Activated CD4-positive, alpha-beta T cell treated with anti-CD3 and anti-CD28 coated beads, Interleukin-2, amount 10 ng/mL, durations not matched to agents 24 days and 14 days (primary cell): ENCODE data around the gene PTK6. TPM values are rescaled to one million over a fixed set of nuclear protein-coding genes. Genes with fewer than 3 reads are reported as not detected.

Experiments used
- DNase-seq: peaks from one replicate; pipeline ENCODE4 v3.0.0; 2022
- H3K27ac Mint-ChIP-seq: one replicate; pipeline ENCODE4 v1.8.0; 2022; ENCODE audit warnings: mild to moderate bottlenecking, mixed read lengths
- H3K27me3 Mint-ChIP-seq: one replicate; pipeline ENCODE4 v1.8.0; 2022; ENCODE audit warnings: mixed read lengths
- H3K36me3 Mint-ChIP-seq: one replicate; pipeline ENCODE4 v1.8.0; 2022; ENCODE audit warnings: low read depth, mild to moderate bottlenecking, mixed read lengths
- H3K4me1 Mint-ChIP-seq: one replicate; pipeline ENCODE4 v1.8.0; 2021; ENCODE audit warnings: mixed read lengths
- H3K4me3 Mint-ChIP-seq: one replicate; pipeline ENCODE4 v1.8.0; 2022; ENCODE audit warnings: mild to moderate bottlenecking, moderate library complexity, mixed read lengths
- H3K9me3 Mint-ChIP-seq: one replicate; pipeline ENCODE4 v1.8.0; 2021; ENCODE audit warnings: mixed read lengths
- intact Hi-C: fragments of 100-400 bp; cut with micrococcal nuclease; formaldehyde crosslinking; loops from one replicate; pipeline ENCODE4 v1.15.1; 2023
- total RNA-seq: library from RNA; stranded (reverse); gene quantifications from 2 replicates; pipeline ENCODE4 v1.2.3, GENCODE V29; 2022

PTK6 gene
- 0.19 and 0.35 TPM in 2 replicates for total RNA-seq

DNA sequence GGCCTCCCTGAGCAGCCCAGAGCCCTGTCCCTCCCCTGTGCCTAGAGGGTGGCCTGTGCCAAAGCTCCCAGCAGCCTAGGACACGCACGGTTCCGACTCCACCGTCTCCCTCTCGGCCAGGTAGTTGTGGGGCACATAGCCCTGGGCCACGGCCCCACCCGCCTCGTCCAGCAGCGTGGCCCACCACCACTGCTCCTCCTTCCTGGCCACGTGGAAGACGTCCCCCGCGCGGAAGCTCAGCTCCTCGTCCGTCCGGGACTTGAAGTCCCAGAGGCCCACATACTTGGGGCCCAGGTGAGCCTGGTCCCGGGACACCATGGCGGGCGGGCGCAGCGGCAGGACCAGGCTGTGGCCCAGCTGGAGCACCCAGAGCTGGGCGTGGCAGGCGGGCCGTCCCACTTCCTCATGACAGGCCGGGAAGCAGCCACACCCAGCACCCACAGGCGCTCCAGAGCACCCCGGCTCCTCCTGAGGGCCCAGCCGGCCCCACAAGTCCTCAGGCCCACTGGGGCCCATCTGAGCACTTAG is at the start of gene PTK6:
TSS of gene PTK6 (minus strand) at position 380 of the 528 bp plus-strand sequence. CDS start at position 318, 62 bp downstream.
- H3K36me3 Mint-ChIP-seq, result no peaks in the 10 kb centered on the region
- DNase-seq, result peak; percentile 83
- intact Hi-C loops, result loop anchor here (1.0 to 5.0 kb wide), 8 partner anchors 16 to 525 kb away; partner anchors contain the start of genes ARFRP1, C20orf204, GMEB2 and PPDPF
- no peaks in the 10 kb centered on the region for H3K27me3 Mint-ChIP-seq
- no peaks in the 10 kb centered on the region for H3K9me3 Mint-ChIP-seq
- H3K27ac Mint-ChIP-seq, result peak within 1 kb of the TSS; percentile 91
- H3K4me1 Mint-ChIP-seq, result peaks cover 12% of the 10 kb centered on the region
- H3K4me3 Mint-ChIP-seq, result peak within 1 kb of the TSS; percentile 83

DNA sequence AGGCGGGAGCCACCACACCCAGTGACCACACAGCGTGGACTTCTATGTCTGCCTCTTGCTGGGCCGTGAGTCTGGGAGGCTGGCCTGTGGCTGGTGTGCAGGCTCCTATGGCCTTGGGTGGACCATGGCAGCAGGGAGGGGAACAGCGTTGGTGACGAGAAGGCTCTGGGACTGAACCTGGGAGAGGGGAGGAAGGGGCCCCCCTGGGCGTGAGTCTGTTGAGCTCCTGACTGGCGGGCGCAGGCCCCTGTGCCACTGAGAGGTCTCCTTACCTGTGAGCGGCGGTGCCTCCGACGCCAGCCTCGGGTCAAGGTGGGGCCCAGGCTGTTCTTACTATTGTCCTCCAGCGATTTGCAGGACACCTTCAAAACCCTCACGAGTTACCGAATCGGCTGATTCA is 49.6 kb upstream of the PTK6 start:
- Mint-ChIP-seq H3K4me1 (peaks cover 4% of the 10 kb centered on the region), H3K36me3 (peaks cover 22% of the 10 kb centered on the region), H3K4me3 (no peak overlapping the region), H3K9me3 (no peaks in the 10 kb centered on the region), H3K27me3 (peaks cover 3% of the 10 kb centered on the region), H3K27ac (no peak overlapping the region)
- intact Hi-C loops, result no loop called here
- DNase-seq, result no peak

DNA sequence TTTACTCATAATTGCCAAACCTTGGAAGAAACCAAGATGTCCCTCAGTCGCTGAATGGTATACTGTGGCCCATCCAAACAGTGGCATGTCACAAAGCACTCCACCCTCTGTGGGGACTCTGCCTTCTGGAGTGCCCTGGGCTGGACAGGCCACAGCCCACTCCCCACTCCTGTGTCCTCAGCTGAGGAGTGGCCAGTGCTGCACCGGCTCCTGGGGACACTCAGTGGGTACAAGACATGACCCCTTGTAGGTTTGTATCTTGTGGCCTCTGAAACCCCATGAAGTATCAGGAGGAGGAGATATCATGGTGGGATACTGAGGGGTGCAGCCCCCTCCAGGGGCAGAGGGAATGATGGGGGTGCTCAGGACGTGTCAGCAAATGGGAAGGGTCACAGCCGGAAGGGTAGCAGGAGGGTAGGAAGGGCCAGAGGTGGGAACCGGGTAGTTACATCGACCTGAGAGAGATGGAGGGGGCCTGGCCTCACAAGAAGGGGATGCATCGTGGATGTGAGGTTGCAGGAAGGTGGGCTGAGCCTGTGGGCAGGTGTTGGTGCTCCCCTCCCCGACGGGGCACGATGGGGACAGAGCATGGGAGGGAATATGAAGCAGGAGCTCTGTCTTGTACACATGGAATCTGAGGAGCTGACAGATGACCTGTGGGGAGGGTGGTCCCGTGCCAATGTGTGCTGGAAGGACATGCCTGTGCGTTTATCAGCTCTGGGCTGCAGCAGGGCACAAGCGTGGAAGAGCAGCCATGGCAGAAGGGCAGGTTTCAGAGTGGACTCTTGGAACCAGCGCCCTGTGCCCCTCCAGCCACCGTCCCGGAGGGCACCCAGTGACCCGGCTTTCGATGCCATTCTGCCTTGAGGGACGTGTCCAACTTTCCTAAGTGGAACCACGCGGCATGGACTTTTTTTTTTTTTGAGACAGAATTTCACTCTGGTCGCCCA is 48.7 kb upstream of the PTK6 start:
- Mint-ChIP-seq H3K36me3 (peaks cover 19% of the 10 kb centered on the region), H3K4me1 (peaks cover 4% of the 10 kb centered on the region), H3K27ac (no peak overlapping the region), H3K27me3 (peaks cover 3% of the 10 kb centered on the region), H3K9me3 (no peaks in the 10 kb centered on the region), H3K4me3 (no peak overlapping the region)
- DNase-seq, result no peak
- intact Hi-C loops, result no loop called here

DNA sequence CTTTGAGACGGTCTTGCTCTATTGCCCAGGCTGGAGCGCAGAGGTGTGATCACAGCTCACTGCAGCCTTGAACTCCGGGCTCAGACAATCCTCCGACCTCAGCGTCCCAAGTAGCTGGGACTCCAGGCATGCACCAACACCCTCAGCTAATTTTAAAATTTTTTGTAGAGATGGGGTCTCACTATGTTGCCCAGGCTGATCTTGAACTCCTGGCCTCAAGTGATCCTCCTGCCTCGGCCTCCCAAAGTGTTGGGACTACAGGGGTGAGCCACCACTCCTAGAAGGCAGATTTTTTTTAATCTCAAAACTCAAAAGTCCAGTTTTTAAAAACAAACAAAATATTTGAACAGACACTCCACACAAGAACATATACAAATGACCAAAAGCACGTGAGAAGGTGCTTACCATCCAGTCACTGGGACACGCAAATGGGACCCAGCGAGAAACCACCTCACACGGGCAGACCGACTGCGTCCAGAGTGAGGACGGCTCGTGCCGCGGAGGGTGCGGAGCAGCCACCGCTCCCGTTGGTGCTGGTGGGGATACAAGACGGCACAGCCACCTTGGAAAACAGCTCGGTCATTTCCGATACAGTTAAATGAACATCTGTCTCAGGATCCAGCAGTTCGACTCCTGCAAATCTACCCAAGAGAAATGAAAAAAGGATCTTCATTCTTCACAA is 45.3 kb upstream of the PTK6 start:
- intact Hi-C loops, result no loop called here
- no peaks in the 10 kb centered on the region for H3K4me1 Mint-ChIP-seq

DNA sequence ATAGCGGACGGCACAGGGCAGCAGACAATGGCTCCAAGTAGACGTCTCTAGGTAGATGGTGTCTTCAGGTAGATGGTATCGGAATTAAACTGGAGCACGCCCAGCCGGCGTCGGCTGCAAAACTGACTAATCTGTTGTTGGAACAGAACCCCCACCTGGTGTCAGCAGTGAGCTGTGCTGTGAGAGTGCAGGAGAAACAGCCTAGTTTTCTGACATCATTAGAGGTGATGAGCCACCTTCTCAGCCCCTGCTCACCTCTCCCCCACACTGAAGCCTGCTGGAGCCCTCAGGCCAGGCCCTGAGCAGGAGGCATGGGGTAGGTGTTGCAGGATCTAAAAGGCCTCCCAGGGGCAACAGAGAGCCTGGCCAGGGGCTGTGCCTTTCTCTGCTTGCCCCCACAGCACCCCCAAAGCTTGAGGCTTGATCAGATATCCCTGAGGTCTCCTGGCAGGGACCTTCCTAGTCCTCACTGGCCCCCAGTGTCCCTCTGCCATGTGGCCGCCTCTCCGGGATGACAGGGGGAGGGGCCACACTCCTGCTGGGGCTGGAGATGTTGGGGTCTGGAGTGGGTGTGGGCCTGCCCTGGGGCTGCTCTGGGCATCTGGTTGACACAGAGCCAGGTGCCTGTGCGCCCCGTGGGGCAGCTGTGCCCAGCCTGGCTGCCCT is 43.8 kb upstream of the PTK6 start:
- H3K4me3 Mint-ChIP-seq, result no peak overlapping the region
- intact Hi-C loops, result no loop called here
- H3K4me1 Mint-ChIP-seq, result no peaks in the 10 kb centered on the region
- no peaks in the 10 kb centered on the region for H3K9me3 Mint-ChIP-seq
- peak; percentile 91 for DNase-seq
- no peak overlapping the region for H3K27ac Mint-ChIP-seq
- H3K36me3 Mint-ChIP-seq, result no peaks in the 10 kb centered on the region
- H3K27me3 Mint-ChIP-seq, result peaks cover 15% of the 10 kb centered on the region

More for the DNA sequence above, 45.3 kb upstream of the PTK6 start:
- Mint-ChIP-seq H3K4me3 (no peak overlapping the region), H3K9me3 (no peaks in the 10 kb centered on the region), H3K27me3 (peaks cover 9% of the 10 kb centered on the region), H3K36me3 (no peaks in the 10 kb centered on the region), H3K27ac (no peak overlapping the region)
- DNase-seq, result no peak

DNA sequence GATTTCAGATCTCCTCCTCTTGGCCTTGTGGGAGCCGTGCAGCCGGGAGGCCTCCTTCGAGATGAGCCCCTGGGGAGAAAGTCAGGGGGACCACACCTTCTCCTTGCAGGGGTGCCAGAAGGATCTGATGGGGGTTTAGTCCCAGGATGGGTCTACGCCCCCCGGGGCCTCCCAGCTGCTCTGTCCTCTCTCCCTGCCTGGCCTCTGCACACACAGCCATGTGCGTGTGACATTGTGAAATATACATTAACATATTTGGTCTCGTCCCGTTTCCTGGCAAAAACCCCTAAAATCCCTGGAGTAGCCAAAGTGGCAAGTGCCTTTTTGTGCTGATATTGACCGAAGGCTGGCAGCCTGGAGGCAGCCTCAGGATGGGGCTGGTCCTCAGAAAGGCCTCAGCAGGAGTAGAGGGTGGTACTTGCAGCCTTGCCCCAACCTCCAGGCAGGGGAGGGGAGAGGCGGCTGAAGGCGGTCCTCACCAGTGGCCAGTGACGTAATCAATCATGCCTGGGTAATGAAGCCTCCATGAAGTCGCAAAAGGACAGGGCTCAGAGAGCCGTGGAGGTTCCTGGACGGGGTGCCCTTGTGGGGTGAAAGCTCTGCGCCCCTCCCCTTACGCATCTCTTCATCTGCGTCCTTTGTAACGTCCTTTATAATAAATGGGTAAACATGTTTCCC is 42.0 kb upstream of the PTK6 start:
- Mint-ChIP-seq H3K36me3 (no peaks in the 10 kb centered on the region), H3K9me3 (no peaks in the 10 kb centered on the region), H3K27me3 (peaks cover 17% of the 10 kb centered on the region), H3K27ac (no peak overlapping the region), H3K4me3 (no peak overlapping the region), H3K4me1 (no peaks in the 10 kb centered on the region)
- DNase-seq, result no peak
- intact Hi-C loops, result no loop called here

DNA sequence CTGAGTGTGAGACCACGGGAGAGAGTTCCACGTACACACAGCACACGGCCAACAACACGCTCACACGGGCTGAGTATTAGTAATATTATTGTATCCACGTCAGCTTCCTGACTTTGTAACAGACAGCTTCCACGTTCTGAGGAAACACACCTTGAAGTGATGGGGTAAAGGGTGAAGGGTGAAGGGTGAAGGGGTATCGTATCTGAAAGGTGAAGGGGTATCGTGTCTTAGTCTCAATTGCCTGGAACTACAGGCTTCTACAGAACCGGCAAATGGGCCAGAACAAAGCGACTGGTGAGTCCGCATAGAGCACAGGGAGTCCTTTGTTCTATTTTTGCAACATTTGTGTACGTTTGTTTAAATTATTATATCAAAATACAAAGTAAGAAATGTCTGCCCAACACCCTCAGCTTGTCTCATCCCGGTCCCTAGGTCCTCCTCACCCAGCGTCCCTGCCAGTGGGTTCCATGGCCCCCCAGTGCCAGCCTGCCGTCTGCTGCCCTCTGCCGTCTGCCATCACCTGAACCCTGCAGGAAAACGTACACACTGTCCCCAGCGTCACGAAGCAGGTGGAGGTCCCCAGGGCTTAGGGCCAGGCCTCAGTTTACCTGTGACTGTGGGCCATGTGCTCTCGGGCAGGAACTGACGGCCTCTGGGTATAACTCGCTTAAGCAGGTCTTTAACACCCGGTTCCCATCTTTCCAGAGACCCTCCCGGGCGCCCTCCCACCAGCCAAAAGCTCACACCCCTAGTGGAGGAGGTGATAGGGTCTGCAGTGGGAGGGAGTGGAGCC is 41.2 kb upstream of the PTK6 start:
- intact Hi-C loops, result no loop called here
- Mint-ChIP-seq H3K9me3 (no peaks in the 10 kb centered on the region), H3K4me1 (no peaks in the 10 kb centered on the region), H3K27ac (no peak overlapping the region), H3K4me3 (no peak overlapping the region), H3K27me3 (peaks cover 14% of the 10 kb centered on the region), H3K36me3 (no peaks in the 10 kb centered on the region)
- no peak for DNase-seq

DNA sequence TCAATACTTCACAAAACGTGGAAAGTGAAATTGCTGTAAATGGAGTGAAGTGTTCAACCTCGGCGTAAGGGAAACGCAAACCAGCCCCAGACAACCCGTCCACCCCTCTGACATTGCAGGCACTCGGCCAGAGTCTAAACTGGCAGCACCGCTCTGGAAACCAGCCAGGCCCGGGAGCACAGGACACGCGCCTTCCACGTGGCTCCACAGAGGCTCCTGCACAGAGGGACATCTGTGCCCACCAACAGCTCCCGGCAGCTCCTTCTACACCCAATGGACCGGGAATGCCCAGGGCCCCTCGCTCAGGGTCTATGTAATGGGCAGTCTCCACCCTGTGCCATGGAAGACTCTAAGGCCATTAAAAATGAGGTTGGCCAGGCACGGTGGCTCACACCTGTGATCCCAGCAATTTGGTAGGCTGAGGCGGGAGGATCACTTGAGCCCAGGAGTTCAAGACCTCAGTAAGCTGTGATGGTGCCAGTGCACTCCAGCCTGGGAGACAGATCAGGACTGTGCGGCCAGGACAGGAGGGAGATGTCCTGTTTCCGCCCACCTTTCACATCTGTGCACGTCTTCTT is 40.2 kb upstream of the PTK6 start:
- no peak for DNase-seq
- H3K36me3 Mint-ChIP-seq, result no peaks in the 10 kb centered on the region
- H3K4me3 Mint-ChIP-seq, result no peak overlapping the region
- intact Hi-C loops, result no loop called here
- H3K4me1 Mint-ChIP-seq, result no peaks in the 10 kb centered on the region
- H3K27me3 Mint-ChIP-seq, result peaks cover 14% of the 10 kb centered on the region
- H3K27ac Mint-ChIP-seq, result no peak overlapping the region
- H3K9me3 Mint-ChIP-seq, result no peaks in the 10 kb centered on the region

DNA sequence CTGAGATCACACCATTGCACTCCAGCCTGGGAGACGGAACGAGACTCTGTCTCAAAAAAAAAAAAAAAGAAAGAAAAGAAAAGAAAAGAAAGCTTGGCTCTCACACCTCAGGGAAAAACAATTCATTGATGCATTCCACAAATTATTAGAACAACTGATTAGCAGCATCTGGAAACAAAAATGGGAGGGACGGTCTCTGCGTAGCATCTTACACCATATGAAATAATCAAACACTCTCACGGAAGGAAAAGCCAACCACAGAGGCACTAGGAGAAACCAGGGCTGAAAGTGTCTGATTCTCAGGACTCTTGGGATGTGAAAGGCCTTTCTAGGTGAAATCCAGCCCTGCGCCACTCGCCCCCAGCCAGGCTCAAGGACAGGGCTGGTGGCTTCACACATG is 39.1 kb upstream of the PTK6 start:
- no peak overlapping the region for H3K27ac Mint-ChIP-seq

DNA sequence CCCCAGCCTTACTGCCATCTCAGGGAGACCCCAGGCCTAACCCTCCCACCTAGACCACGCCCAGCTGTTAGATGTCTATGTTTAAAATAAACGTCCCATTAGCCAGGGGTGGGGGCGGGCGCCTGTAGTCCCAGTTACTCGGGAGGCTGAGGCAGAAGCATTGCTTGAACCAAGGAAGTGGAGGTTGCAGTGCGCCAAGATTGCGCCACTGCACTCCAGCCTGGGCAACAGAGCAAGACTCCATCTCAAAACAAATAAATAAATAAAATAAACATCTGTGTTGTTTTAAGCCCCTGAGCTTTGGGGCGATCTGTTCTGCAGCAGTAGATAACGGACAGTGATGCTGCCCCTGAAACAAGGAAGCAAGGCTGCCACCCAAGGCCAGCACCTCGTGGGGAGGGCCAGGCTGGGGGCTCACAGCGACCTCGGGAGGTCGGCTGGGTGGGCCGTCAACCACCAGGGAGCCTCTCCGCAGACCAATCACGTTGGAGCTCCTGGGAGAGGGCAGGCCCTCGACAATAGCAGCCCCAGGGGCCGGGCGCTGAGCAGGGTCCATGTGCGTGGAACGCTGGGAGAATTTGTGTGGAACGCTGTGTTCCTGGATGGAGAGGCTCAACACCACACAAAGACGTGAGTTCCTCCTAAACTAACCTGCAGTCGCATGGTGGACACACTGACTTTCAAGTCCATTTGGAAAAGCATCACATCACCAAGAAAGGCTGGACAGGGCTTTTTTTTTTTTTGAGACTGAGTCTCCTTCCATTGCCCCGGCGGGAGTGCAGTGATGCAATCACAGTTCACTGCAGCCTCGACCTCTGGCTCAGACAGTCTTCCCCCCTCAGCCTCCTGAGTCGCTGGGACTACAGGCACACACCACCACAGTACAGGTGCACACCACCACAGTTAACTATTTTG is 37.9 kb upstream of the PTK6 start:
- no peaks in the 10 kb centered on the region for H3K36me3 Mint-ChIP-seq
- no peak overlapping the region for H3K27ac Mint-ChIP-seq
- H3K4me3 Mint-ChIP-seq, result peak overlapping the region; percentile 86
- intact Hi-C loops, result loop anchor here (5.0 kb wide), 1 partner anchor 52 kb away; the partner anchor contains the start of gene GMEB2
- H3K9me3 Mint-ChIP-seq, result no peaks in the 10 kb centered on the region
- DNase-seq, result no peak
- peaks cover 11% of the 10 kb centered on the region for H3K27me3 Mint-ChIP-seq
- no peaks in the 10 kb centered on the region for H3K4me1 Mint-ChIP-seq

More for the DNA sequence above, 39.1 kb upstream of the PTK6 start:
- Mint-ChIP-seq H3K9me3 (no peaks in the 10 kb centered on the region), H3K4me3 (peak overlapping the region; percentile 6), H3K36me3 (no peaks in the 10 kb centered on the region), H3K4me1 (no peaks in the 10 kb centered on the region), H3K27me3 (peaks cover 14% of the 10 kb centered on the region)
- intact Hi-C loops, result no loop called here
- no peak for DNase-seq

DNA sequence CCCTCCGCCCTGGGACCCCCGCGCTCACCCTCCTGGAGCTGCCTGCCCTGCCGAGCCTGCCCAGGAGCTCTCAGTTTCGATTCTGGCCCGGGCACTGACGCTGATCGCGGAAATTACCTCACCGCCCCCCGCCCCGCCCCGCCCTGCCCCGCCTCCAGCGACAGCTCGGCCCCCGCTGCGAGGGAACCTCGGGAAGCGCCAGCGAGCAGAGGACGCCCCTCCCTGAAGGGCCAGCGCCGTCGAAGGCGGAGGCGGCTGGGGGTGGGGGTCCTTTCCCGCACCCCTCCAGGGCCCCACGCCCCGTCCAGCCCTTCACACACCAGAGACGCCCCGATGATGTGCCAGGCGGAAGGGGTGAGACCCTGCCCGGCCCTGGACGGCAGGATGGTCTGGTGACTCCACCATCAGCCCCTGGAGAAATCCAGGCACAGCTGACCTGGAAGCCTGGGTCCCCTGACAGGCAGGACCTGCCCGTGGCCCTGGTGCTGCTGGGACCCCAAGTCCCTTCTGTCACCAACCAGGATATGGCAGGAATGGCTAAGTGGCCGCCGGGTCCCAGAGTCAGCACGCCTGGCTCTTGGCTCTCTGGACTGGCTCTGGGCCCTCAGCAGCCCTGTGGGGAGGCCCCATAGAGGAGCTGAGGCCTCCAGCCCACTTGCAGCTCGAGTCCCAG is 37.1 kb upstream of the PTK6 start, which contains the start of gene HELZ2:
TSS of gene HELZ2 (minus strand) at position 84 of the 673 bp plus-strand sequence. CDS start 1,854 bp downstream, outside the sequence.
- Mint-ChIP-seq H3K4me3 (peak within 1 kb of the TSS; percentile 86), H3K27ac (peak within 1 kb of the TSS; percentile 80), H3K27me3 (peaks cover 10% of the 10 kb centered on the region), H3K9me3 (no peaks in the 10 kb centered on the region), H3K36me3 (peaks cover 4% of the 10 kb centered on the region), H3K4me1 (peaks cover 4% of the 10 kb centered on the region)
- peak; percentile 91 for DNase-seq
- intact Hi-C loops, result loop anchor here (5.0 kb wide), 1 partner anchor 53 kb away; the partner anchor contains the start of gene GMEB2
